GM21529 (cell line): ENCODE measurements around the gene ZFP82.

Experiments used
- ATAC-seq: cut with Tn5 transposase; IDR thresholded peaks from one replicate; pipeline ENCODE4 v1.9.1; 2021; ENCODE audit not compliant: unreplicated experiment

The ZFP82 gene

DNA sequence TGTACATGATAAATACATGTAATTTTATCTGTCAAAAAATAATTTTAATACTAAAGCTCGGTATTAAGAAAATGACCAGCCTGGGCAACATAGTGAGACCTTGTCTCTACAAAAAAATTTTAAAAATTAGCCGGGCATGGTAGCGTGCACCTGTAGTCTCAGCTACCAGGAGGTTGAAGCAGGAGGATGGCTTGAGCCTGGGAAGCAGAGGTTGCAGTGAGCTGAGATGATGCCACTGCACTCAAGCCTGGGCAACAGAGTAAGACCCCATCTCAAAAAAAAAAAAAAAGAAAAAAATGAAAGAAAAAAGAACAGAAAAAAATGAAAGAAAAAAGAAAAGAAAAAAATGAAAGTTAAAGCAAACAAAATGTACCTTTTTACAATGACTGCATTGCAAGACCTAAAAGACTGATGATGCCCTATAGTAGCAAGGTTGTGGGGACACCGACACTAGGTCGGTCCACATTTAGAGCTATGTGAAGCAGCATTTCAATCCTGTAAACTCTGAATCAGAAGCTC is 44.7 kb downstream of the ZFP82 start:
- no peak for ATAC-seq

GRCh38 chr19:36371886-36372285 is 46.6 kb downstream of the ZFP82 start:
- ATAC-seq: no peak

DNA sequence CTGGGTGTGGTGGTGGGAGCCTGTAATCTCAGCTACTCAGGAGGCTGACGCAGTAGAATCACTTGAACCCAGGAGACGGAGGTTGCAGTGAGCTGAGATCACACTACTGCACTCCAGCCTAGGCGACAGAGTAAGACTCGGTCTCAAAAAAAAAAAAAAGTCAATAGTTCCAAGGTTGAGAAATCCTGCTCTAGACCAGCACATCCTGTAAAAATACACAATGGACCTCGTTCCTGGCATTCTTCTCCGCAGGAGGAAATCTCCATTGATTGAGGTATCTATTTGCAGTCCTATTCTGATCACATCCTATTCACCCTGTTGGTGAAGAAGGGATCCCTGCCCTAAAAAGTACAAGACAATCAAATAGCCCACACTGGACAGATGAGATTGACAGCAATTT is 54.6 kb downstream of the ZFP82 start:
- no peak for ATAC-seq
